Mesendoderm (in vitro differentiated cells): Measurements from ENCODE around the gene MDC1.

Source experiments
- DNase-seq: peaks from one replicate; pipeline ENCODE4 v3.0.0; 2013
- H2AK5ac ChIP-seq: 2 replicates; pipeline ENCODE4 v1.6.1; 2013; ENCODE audit warnings: low read length, inconsistent platforms
- H2BK120ac ChIP-seq: 2 replicates; pipeline ENCODE4 v1.6.1; 2013; ENCODE audit warnings: low read depth, mild to moderate bottlenecking, low read length, moderate library complexity, mixed read lengths
- H2BK15ac ChIP-seq: replicated peaks from 2 replicates; pipeline ENCODE4 v1.6.1; 2013; ENCODE audit warnings: low read depth, mild to moderate bottlenecking, moderate library complexity
- H2BK5ac ChIP-seq: 2 replicates; pipeline ENCODE4 v1.6.1; 2013; ENCODE audit warnings: low read length, inconsistent platforms
- H3K18ac ChIP-seq: 2 replicates; pipeline ENCODE4 v1.6.1; 2013; ENCODE audit warnings: mild to moderate bottlenecking, low read length, mixed read lengths
- H3K23ac ChIP-seq: one replicate; pipeline ENCODE4 v1.6.1; 2013; ENCODE audit warnings: low read length
- H3K27ac ChIP-seq: 2 replicates; pipeline ENCODE4 v1.5.1; 2013; ENCODE audit warnings: low read depth, mild to moderate bottlenecking, inconsistent platforms, low read length, moderate library complexity
- H3K27me3 ChIP-seq: 2 replicates; pipeline ENCODE4 v1.6.1; 2013; ENCODE audit warnings: low read length, control low read depth, mild to moderate bottlenecking, inconsistent platforms; ENCODE audit not compliant: insufficient read depth, poor library complexity
- H3K36me3 ChIP-seq: 2 replicates; pipeline ENCODE4 v1.6.1; 2013; ENCODE audit warnings: low read length, inconsistent platforms; ENCODE audit not compliant: control insufficient read depth, insufficient read depth
- H3K4ac ChIP-seq: one replicate; pipeline ENCODE4 v1.6.1; 2013; ENCODE audit warnings: low read depth, mild to moderate bottlenecking, low read length, moderate library complexity
- H3K4me1 ChIP-seq: 2 replicates; pipeline ENCODE4 v1.6.1; 2013; ENCODE audit warnings: low read depth, low read length, inconsistent platforms; ENCODE audit not compliant: control insufficient read depth
- H3K4me2 ChIP-seq: 2 replicates; pipeline ENCODE4 v1.6.1; 2013; ENCODE audit warnings: low read length
- H3K4me3 ChIP-seq: 2 replicates; pipeline ENCODE4 v1.5.1; 2013; ENCODE audit warnings: mild to moderate bottlenecking, low read length
- H3K56ac ChIP-seq: one replicate; pipeline ENCODE4 v1.6.1; 2013; ENCODE audit warnings: low read length
- H3K79me1 ChIP-seq: 2 replicates; pipeline ENCODE4 v1.6.1; 2013; ENCODE audit warnings: low read length, inconsistent platforms
- H3K79me2 ChIP-seq: 2 replicates; pipeline ENCODE4 v1.6.1; 2013; ENCODE audit warnings: mild to moderate bottlenecking, low read length; ENCODE audit not compliant: control insufficient read depth, insufficient read depth
- H3K9ac ChIP-seq: 2 replicates; pipeline ENCODE4 v1.6.1; 2013; ENCODE audit warnings: low read length, inconsistent platforms
- H4K5ac ChIP-seq: one replicate; pipeline ENCODE4 v1.6.1; 2013; ENCODE audit warnings: low read length
- H4K8ac ChIP-seq: one replicate; pipeline ENCODE4 v1.6.1; 2013; ENCODE audit warnings: low read depth, mild to moderate bottlenecking, control low read depth, low read length, moderate library complexity
- WGBS: extraction: QIAGEN DNeasy Blood & Tissue Kit; methylation state at CpG from one replicate; pipeline ENCODE4 v1.1.7; 2013; ENCODE audit warnings: low lambda C conversion rate, missing lambda C conversion rate; ENCODE audit not compliant: insufficient coverage; ENCODE audit errors: extremely low coverage; 5-methylcytosine and 5-hydroxymethylcytosine counted together

The MDC1 gene

DNA sequence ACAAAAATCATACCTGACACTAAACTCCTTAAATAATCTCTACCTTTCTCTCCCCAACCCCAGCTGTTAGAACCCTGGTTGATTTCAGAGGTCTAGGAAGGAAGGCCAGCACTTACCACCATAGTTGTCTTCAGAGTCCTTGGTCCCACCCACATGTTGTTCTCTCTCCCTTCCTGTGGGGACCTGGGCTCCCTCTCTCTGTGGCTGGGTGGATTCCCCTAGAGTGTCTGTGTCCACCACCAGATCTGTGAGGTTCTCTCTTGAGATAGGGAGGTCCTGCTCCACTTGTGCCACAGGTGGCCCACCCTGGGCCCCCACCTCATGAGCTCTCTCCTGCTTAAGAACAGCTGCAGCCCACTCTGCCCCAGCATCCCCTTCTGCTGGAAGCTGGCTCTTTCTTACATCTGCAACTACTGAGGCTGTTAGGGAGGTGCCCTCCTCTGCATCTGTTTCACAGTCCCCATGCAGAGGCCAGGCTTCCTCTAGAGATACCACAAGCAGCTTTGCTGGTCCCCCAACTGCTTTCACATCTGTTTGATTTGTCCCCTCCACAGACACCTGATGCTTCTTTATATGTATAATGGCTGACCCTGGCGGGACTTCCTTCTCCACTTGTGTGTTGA is 5.2 kb downstream of the MDC1 start:
- H3K27ac ChIP-seq: no peak overlapping the region
- H3K79me1 ChIP-seq: peaks cover 4% of the 10 kb centered on the region
- no peak overlapping the region for H2BK120ac ChIP-seq
- no peak overlapping the region for H3K4ac ChIP-seq
- no peak overlapping the region for H2BK15ac ChIP-seq
- no peak overlapping the region for H3K9ac ChIP-seq
- H3K36me3 ChIP-seq: peaks cover 9% of the 10 kb centered on the region
- no CpG with 5 or more reads among the region's 1 CpG for WGBS
- no peak overlapping the region for H2AK5ac ChIP-seq
- DNase-seq: no peak
- peaks cover 2% of the 10 kb centered on the region for H3K4me1 ChIP-seq
- no peak overlapping the region for H3K18ac ChIP-seq
- H4K5ac ChIP-seq: no peak overlapping the region
- H3K23ac ChIP-seq: no peak overlapping the region
- H2BK5ac ChIP-seq: no peak overlapping the region
- no peak overlapping the region for H4K8ac ChIP-seq
- H3K79me2 ChIP-seq: peaks cover 4% of the 10 kb centered on the region
- no peaks in the 10 kb centered on the region for H3K27me3 ChIP-seq
- H3K4me2 ChIP-seq: no peak overlapping the region
- H3K4me3 ChIP-seq: no peak overlapping the region
- no peak overlapping the region for H3K56ac ChIP-seq

DNA sequence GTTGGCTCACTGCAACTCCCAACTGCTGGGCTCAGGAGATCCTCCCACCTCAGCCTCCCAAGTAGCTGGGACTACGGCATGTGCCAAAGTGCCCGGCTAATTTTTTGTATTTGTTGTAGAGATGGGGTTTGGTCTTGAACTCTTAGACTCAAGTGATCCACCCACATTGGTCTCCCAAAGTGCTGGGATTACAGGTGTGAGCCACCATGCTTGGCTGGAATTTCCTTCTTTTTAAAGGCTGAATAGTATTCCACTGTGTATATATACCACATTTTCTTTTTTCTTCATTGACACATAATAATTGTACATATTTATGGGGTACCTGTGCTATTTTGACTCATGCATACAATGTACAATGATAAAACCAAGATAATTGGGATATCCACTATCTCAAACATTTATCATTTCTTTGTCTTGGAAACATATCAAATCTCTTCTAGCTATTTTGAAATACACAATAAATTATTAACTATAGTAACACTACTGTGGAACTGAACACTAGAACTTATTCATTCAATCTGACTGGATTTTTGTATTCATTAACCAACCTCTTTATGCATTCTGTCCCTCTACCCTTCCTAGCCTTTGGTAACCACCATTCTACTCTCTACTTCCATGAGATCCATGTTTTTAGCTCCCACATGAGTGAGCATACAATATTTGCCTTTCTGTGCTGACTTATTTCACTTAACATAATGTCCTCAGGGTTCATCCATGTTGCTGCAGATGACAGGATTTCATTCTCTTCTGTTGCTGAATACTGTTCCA is 7.8 kb downstream of the MDC1 start:
- H3K56ac ChIP-seq: no peak overlapping the region
- no peak overlapping the region for H3K4me2 ChIP-seq
- no peak overlapping the region for H2BK15ac ChIP-seq
- no peak overlapping the region for H3K27ac ChIP-seq
- no peak overlapping the region for H3K4ac ChIP-seq
- H2AK5ac ChIP-seq: no peak overlapping the region
- H3K9ac ChIP-seq: no peak overlapping the region
- H3K4me1 ChIP-seq: no peaks in the 10 kb centered on the region
- H3K79me2 ChIP-seq: no peaks in the 10 kb centered on the region
- H3K18ac ChIP-seq: no peak overlapping the region
- no peak overlapping the region for H4K8ac ChIP-seq
- DNase-seq: no peak
- no peak overlapping the region for H4K5ac ChIP-seq
- H2BK5ac ChIP-seq: no peak overlapping the region
- H3K27me3 ChIP-seq: no peaks in the 10 kb centered on the region
- no peaks in the 10 kb centered on the region for H3K79me1 ChIP-seq
- H2BK120ac ChIP-seq: no peak overlapping the region
- no peak overlapping the region for H3K4me3 ChIP-seq
- H3K36me3 ChIP-seq: peaks cover 9% of the 10 kb centered on the region
- WGBS: no CpG with 5 or more reads among the region's 2 CpGs
- no peak overlapping the region for H3K23ac ChIP-seq

DNA sequence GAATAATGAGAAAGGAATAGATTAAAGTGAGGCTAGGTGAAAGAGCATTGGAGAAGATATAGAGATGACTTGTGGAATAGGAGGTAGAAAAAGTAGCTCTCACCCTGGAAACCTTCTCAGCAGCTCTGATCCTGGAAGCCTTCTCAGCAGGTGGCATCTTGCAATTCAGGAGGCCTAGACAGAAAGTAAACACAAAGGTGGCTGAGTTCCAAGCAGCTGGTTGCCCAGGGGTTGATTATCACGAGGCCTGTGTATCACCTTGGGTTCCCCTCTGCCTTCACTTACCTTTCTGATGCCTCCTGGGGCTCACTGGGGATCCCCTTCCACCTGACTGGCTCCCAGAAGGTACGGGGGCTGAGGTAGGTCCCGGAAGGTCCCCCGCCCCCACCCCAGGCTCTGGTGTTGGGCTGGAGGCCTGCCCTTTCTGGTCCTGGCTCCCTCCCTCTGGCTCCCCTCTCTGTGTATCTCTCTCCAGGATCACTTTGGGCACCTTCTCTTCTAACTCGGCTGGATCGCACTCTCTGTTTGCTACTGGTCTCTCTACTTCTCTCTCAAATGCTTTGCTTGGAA is 9.7 kb downstream of the MDC1 start:
- H3K79me2 ChIP-seq: no peaks in the 10 kb centered on the region
- no peak overlapping the region for H2BK120ac ChIP-seq
- H3K27me3 ChIP-seq: no peaks in the 10 kb centered on the region
- no peak overlapping the region for H3K23ac ChIP-seq
- no peak overlapping the region for H3K18ac ChIP-seq
- no peak overlapping the region for H3K56ac ChIP-seq
- no peak overlapping the region for H3K4me3 ChIP-seq
- WGBS: no CpG with 5 or more reads among the region's 6 CpGs
- H3K9ac ChIP-seq: no peak overlapping the region
- DNase-seq: peak; percentile 31
- no peak overlapping the region for H4K8ac ChIP-seq
- H3K79me1 ChIP-seq: no peaks in the 10 kb centered on the region
- no peak overlapping the region for H2BK15ac ChIP-seq
- peaks cover 3% of the 10 kb centered on the region for H3K36me3 ChIP-seq
- H2BK5ac ChIP-seq: no peak overlapping the region
- H2AK5ac ChIP-seq: no peak overlapping the region
- no peak overlapping the region for H4K5ac ChIP-seq
- H3K27ac ChIP-seq: peak overlapping the region; percentile 43
- no peak overlapping the region for H3K4me2 ChIP-seq
- H3K4ac ChIP-seq: no peak overlapping the region
- no peaks in the 10 kb centered on the region for H3K4me1 ChIP-seq

DNA sequence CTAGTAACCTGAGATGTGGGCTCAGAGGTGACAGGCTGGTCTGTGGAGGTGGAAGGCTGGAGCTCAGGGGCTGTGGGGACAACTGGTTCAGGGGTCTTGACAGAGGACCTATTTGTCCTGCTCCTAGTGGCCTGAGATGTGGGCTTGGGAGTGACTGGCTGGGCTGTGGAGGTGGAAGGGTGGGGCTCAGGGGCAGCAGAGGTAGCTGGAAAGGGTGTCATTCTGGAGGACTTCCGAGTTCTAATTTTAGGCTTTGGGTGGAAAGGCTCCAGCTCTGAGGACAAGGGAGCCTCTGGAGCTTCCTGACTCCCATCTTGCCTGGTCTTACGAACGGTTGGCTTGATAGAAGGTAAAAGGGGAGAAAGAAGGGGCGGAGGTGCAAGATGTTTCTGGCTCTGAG is 11.5 kb downstream of the MDC1 start:
- H3K23ac ChIP-seq: no peak overlapping the region
- no peaks in the 10 kb centered on the region for H3K4me1 ChIP-seq
- H3K18ac ChIP-seq: no peak overlapping the region
- no peak overlapping the region for H3K56ac ChIP-seq
- no peak overlapping the region for H2BK120ac ChIP-seq
- no peaks in the 10 kb centered on the region for H3K79me2 ChIP-seq
- no peak overlapping the region for H2AK5ac ChIP-seq
- H3K4ac ChIP-seq: no peak overlapping the region
- H2BK5ac ChIP-seq: no peak overlapping the region
- H2BK15ac ChIP-seq: no peak overlapping the region
- no peak overlapping the region for H3K4me3 ChIP-seq
- H3K9ac ChIP-seq: no peak overlapping the region
- no CpG with 5 or more reads among the region's 4 CpGs for WGBS
- H3K36me3 ChIP-seq: no peaks in the 10 kb centered on the region
- H4K5ac ChIP-seq: no peak overlapping the region
- H3K27me3 ChIP-seq: no peaks in the 10 kb centered on the region
- no peaks in the 10 kb centered on the region for H3K79me1 ChIP-seq
- no peak overlapping the region for H3K27ac ChIP-seq
- H3K4me2 ChIP-seq: no peak overlapping the region
- no peak overlapping the region for H4K8ac ChIP-seq
- DNase-seq: no peak

DNA sequence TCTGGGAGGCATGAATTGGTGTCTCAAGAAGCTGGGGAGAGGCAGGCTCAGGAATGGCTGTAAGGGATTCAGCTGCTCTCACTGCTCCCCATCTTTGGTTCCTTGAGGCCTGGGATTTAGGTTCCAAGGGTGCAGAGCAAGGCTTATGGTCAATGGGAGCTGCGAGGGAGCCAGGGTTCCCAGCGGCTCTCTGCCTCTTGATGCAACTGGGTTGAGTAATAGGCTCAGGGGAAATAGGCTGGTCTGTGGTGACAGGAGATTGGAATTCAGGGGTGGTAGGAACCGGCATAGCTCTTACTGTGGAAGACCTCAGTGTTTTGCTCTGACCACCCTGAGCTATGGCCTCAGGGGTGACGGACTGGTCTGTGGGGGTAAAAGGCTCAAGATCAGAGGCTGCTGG is 13.3 kb downstream of the MDC1 start:
- no peak overlapping the region for H2BK15ac ChIP-seq
- H3K9ac ChIP-seq: no peak overlapping the region
- no peak for DNase-seq
- no peak overlapping the region for H2BK5ac ChIP-seq
- no peaks in the 10 kb centered on the region for H3K79me1 ChIP-seq
- H3K79me2 ChIP-seq: no peaks in the 10 kb centered on the region
- no peak overlapping the region for H4K8ac ChIP-seq
- H3K4ac ChIP-seq: no peak overlapping the region
- H2AK5ac ChIP-seq: no peak overlapping the region
- H3K23ac ChIP-seq: no peak overlapping the region
- no peaks in the 10 kb centered on the region for H3K36me3 ChIP-seq
- no peak overlapping the region for H3K4me3 ChIP-seq
- no peak overlapping the region for H3K4me2 ChIP-seq
- no peak overlapping the region for H4K5ac ChIP-seq
- no peaks in the 10 kb centered on the region for H3K4me1 ChIP-seq
- no peak overlapping the region for H3K56ac ChIP-seq
- H2BK120ac ChIP-seq: no peak overlapping the region
- no peak overlapping the region for H3K27ac ChIP-seq
- no peaks in the 10 kb centered on the region for H3K27me3 ChIP-seq
- WGBS: no CpG with 5 or more reads among the region's 4 CpGs
- no peak overlapping the region for H3K18ac ChIP-seq
